ENCODE results near the gene WDR59.

The WDR59 gene

DNA sequence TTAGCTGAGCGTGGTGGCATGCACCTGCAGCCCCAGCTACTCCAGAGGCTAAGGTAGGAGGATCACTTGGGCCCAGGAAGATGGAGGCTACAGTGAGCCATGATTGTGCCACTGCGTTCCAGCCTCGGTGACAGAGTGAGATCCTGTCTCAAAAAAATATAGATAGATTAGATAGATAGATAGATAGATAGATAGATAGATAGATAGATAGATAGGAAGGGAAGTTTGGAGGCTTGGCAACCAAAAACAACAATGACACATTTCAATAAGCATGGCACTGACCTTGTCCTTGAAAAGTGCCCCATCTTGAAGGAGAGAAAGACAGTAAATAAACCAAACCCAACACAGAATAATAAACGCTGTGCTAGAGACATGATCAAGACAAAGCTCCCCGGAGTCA lies 152.7 kb downstream of the WDR59 start:
- H3K4me2 ChIP-seq (ENCODE audit: low read depth, low read length): no peak overlapping the region
- H3F3A ChIP-seq (ENCODE audit: insufficient read depth, low read length): no peaks in the 10 kb centered on the region
- H3K9me2 ChIP-seq (replicated peaks; ENCODE audit: insufficient read depth, low read length): no peaks in the 10 kb centered on the region
- H3K4me1 ChIP-seq (ENCODE audit: low read length): no peaks in the 10 kb centered on the region
- H3K9ac ChIP-seq (ENCODE audit: low read length): no peak overlapping the region
- H3K9me3 ChIP-seq (replicated peaks; ENCODE audit: insufficient read depth, low read length): no peaks in the 10 kb centered on the region
- no peaks in the 10 kb centered on the region for H4K20me1 ChIP-seq (ENCODE audit: insufficient read depth, low read length)
- TF ChIP-seq, protein P1, sequence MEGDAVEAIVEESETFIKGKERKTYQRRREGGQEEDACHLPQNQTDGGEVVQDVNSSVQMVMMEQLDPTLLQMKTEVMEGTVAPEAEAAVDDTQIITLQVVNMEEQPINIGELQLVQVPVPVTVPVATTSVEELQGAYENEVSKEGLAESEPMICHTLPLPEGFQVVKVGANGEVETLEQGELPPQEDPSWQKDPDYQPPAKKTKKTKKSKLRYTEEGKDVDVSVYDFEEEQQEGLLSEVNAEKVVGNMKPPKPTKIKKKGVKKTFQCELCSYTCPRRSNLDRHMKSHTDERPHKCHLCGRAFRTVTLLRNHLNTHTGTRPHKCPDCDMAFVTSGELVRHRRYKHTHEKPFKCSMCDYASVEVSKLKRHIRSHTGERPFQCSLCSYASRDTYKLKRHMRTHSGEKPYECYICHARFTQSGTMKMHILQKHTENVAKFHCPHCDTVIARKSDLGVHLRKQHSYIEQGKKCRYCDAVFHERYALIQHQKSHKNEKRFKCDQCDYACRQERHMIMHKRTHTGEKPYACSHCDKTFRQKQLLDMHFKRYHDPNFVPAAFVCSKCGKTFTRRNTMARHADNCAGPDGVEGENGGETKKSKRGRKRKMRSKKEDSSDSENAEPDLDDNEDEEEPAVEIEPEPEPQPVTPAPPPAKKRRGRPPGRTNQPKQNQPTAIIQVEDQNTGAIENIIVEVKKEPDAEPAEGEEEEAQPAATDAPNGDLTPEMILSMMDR (IDR thresholded peaks at IDR 0.05; ENCODE audit: low read length): no peak
- no peak for TF ChIP-seq EZH2phosphoT487 (IDR thresholded peaks at IDR 0.05; ENCODE audit: low read length)
- TF ChIP-seq EZH2 (optimal IDR thresholded peaks at IDR 0.05; ENCODE audit: low read depth, low read length): no peak
- H3K79me2 ChIP-seq (ENCODE audit: low read length): no peaks in the 10 kb centered on the region
- H2AFZ ChIP-seq (ENCODE audit: low read length): no peak overlapping the region
- no peak overlapping the region for H3K4me3 ChIP-seq (ENCODE audit: low read length)
- H3K27ac ChIP-seq (ENCODE audit: low read length): no peak overlapping the region
- DNase-seq: no peak
- no peaks in the 10 kb centered on the region for H3K27me3 ChIP-seq (replicated peaks; ENCODE audit: insufficient read depth, low read length)
- no peaks in the 10 kb centered on the region for H3K36me3 ChIP-seq (replicated peaks; ENCODE audit: insufficient read depth, low read length)

DNA sequence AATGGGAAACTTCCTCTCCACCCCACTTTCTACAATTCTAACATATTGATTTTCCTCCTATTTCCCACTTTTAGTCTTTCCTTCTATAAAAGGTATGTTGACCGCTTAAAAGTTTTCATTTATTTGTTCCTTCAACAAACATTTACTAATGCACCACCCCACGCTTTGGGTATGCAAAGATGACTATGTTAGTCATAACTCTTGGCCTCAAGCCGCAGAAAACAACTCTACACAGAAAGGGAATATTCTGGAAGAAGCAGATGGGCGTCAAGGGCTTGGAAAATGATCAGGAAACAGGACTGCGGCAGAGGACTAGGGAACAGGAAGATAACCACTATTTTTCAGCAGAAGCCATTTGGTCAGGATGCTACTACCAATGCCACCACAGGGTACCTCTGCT lies 153.5 kb downstream of the WDR59 start:
- no peaks in the 10 kb centered on the region for H3K36me3 ChIP-seq (replicated peaks; ENCODE audit: insufficient read depth, low read length)
- no peaks in the 10 kb centered on the region for H4K20me1 ChIP-seq (ENCODE audit: insufficient read depth, low read length)
- no peak overlapping the region for H3K9ac ChIP-seq (ENCODE audit: low read length)
- H3K27ac ChIP-seq (ENCODE audit: low read length): no peak overlapping the region
- no peaks in the 10 kb centered on the region for H3F3A ChIP-seq (ENCODE audit: insufficient read depth, low read length)
- no peak overlapping the region for H3K4me3 ChIP-seq (ENCODE audit: low read length)
- no peak for DNase-seq
- no peaks in the 10 kb centered on the region for H3K27me3 ChIP-seq (replicated peaks; ENCODE audit: insufficient read depth, low read length)
- H3K79me2 ChIP-seq (ENCODE audit: low read length): no peaks in the 10 kb centered on the region
- no peaks in the 10 kb centered on the region for H3K9me3 ChIP-seq (replicated peaks; ENCODE audit: insufficient read depth, low read length)
- H3K4me2 ChIP-seq (ENCODE audit: low read depth, low read length): no peak overlapping the region
- TF ChIP-seq EZH2phosphoT487 (IDR thresholded peaks at IDR 0.05; ENCODE audit: low read length) (no peak), EZH2 (optimal IDR thresholded peaks at IDR 0.05; ENCODE audit: low read depth, low read length) (no peak)
- TF ChIP-seq, protein P1 (IDR thresholded peaks at IDR 0.05; ENCODE audit: low read length): no peak
- H3K9me2 ChIP-seq (replicated peaks; ENCODE audit: insufficient read depth, low read length): no peaks in the 10 kb centered on the region
- no peak overlapping the region for H2AFZ ChIP-seq (ENCODE audit: low read length)
- no peaks in the 10 kb centered on the region for H3K4me1 ChIP-seq (ENCODE audit: low read length)

DNA sequence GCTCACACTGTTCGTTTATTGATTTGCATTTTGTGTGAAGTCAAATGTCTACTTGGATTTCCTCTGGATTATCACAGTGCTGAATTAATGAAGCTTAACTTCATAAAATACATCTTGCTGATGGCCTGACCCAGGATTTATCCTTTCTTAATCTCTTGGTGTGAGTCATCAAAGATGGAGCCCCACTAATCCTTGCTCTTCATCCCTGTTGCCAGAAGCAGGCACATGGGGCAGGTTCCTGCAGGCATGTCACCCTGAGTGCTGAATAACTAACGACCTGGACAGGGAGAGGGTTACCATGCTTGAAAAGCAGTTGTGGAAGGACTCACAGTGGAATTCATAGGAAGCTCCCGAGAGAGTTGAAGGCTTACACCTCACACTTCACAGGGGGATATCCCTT lies 154.3 kb downstream of the WDR59 start:
- Histone ChIP-seq H3K27ac (ENCODE audit: low read length) (no peak overlapping the region), H3K79me2 (ENCODE audit: low read length) (no peaks in the 10 kb centered on the region), H3K9me2 (replicated peaks; ENCODE audit: insufficient read depth, low read length) (no peaks in the 10 kb centered on the region), H3K4me3 (ENCODE audit: low read length) (no peak overlapping the region), H3K4me2 (ENCODE audit: low read depth, low read length) (no peak overlapping the region), H3F3A (ENCODE audit: insufficient read depth, low read length) (no peaks in the 10 kb centered on the region), H3K27me3 (replicated peaks; ENCODE audit: insufficient read depth, low read length) (no peaks in the 10 kb centered on the region), H2AFZ (ENCODE audit: low read length) (no peak overlapping the region), H3K4me1 (ENCODE audit: low read length) (no peaks in the 10 kb centered on the region), H3K9ac (ENCODE audit: low read length) (no peak overlapping the region), H3K36me3 (replicated peaks; ENCODE audit: insufficient read depth, low read length) (no peaks in the 10 kb centered on the region), H4K20me1 (ENCODE audit: insufficient read depth, low read length) (no peaks in the 10 kb centered on the region), H3K9me3 (replicated peaks; ENCODE audit: insufficient read depth, low read length) (no peaks in the 10 kb centered on the region)
- no peak for DNase-seq
- TF ChIP-seq, protein P1 (IDR thresholded peaks at IDR 0.05; ENCODE audit: low read length): no peak
- TF ChIP-seq EZH2phosphoT487 (IDR thresholded peaks at IDR 0.05; ENCODE audit: low read length) (no peak), EZH2 (optimal IDR thresholded peaks at IDR 0.05; ENCODE audit: low read depth, low read length) (no peak)
